NB4 (cell line): Measurements from ENCODE around the gene CASKIN1.
"Not testable (repeated sequence)": the region's sequence is repeated elsewhere in the genome, so short reads cannot be mapped to it uniquely, and the experiment has no call there.

Experiments used
- DNase-seq: peaks from one replicate; pipeline ENCODE4 v3.0.0; 2010; ENCODE audit warnings: low read depth
- H3K4me3 ChIP-seq: one replicate; pipeline ENCODE4 v1.5.1; 2011; ENCODE audit warnings: mild to moderate bottlenecking, low read depth, low read length, moderate library complexity
- CTCF ChIP-seq: IDR thresholded peaks from one replicate; pipeline ENCODE4 v1.5.1; 2012; ENCODE audit warnings: low read depth, low read length
- MAX ChIP-seq: IDR thresholded peaks from 2 replicates; pipeline ENCODE4 v1.6.1; 2011; ENCODE audit warnings: low read depth, low read length
- MYC ChIP-seq: IDR thresholded peaks from 2 replicates; pipeline ENCODE4 v1.6.1; 2011; ENCODE audit warnings: low read depth, low read length
- POLR2A ChIP-seq: IDR thresholded peaks from 2 replicates; pipeline ENCODE4 v1.6.1; 2011; ENCODE audit warnings: mild to moderate bottlenecking; ENCODE audit not compliant: insufficient read length; ENCODE audit errors: extremely low read depth

Gene CASKIN1

GRCh38 chr16:2145843-2146242 lies 50.6 kb downstream of the CASKIN1 start:
- DNase-seq = no peak
- H3K4me3 ChIP-seq = no peak overlapping the region
- TF ChIP-seq CTCF = no peak
- TF ChIP-seq MAX = no peak
- no peak for TF ChIP-seq MYC
- no peak for TF ChIP-seq POLR2A

GRCh38 chr16:2143878-2144485 lies 52.4 kb downstream of the CASKIN1 start:
- TF ChIP-seq CTCF (no peak), POLR2A (no peak), MAX (no peak), MYC (no peak)
- no peak overlapping the region for H3K4me3 ChIP-seq
- DNase-seq = no peak

- TF ChIP-seq MYC (no peak), POLR2A (no peak), CTCF (no peak), MAX (no peak)
- no peak for DNase-seq
- no peak overlapping the region for H3K4me3 ChIP-seq
These were observed 53.2 kb downstream of the CASKIN1 start for GRCh38 chr16:2142942-2143877.

GRCh38 chr16:2135770-2136490 lies 60.5 kb downstream of the CASKIN1 start, which contains the start of gene PKD1:
PKD1 (minus strand) TSS chr16:2135898; CDS start chr16:2135689, 209 bp downstream.
- DNase-seq = peak; percentile 93
- H3K4me3 ChIP-seq = peak within 1 kb of the TSS; percentile 44

GRCh38 chr16:2135071-2135470 lies 61.3 kb downstream of the CASKIN1 start:
- DNase-seq = not testable (repeated sequence)
- H3K4me3 ChIP-seq = peak overlapping the region; percentile 44

GRCh38 chr16:2133797-2134196 lies 62.6 kb downstream of the CASKIN1 start:
- not testable (repeated sequence) for DNase-seq, H3K4me3 ChIP-seq

GRCh38 chr16:2129890-2130447 lies 66.4 kb downstream of the CASKIN1 start:
- not testable (repeated sequence) for DNase-seq, H3K4me3 ChIP-seq

- DNase-seq, H3K4me3 ChIP-seq: not testable (repeated sequence)
These were observed 67.2 kb downstream of the CASKIN1 start for GRCh38 chr16:2129251-2129650.

- not testable (repeated sequence) for H3K4me3 ChIP-seq
- peak; percentile 35 for DNase-seq
These were observed 68.7 kb downstream of the CASKIN1 start for GRCh38 chr16:2127630-2128280.
